ENCODE measurements around the gene ARHGEF28. TPM values are rescaled to one million over a fixed set of nuclear protein-coding genes. Genes with fewer than 3 reads are reported as not detected.

The ARHGEF28 gene
- total RNA-seq, 3 donors from 2014 or later = 0.05 to 0.23 (median 0.14) TPM

GRCh38 chr5:73684691-73685090, 58.7 kb downstream of the ARHGEF28 start:
- H3K36me3 Mint-ChIP-seq (ENCODE audit: insufficient read depth) = no peaks in the 10 kb centered on the region
- H3K4me3 Mint-ChIP-seq = no peak overlapping the region
- no peak for ATAC-seq
- no peaks in the 10 kb centered on the region for H3K9me3 Mint-ChIP-seq
- peaks cover 2% of the 10 kb centered on the region for H3K27me3 Mint-ChIP-seq (ENCODE audit: low read depth)
- no peaks in the 10 kb centered on the region for H3K4me1 Mint-ChIP-seq (ENCODE audit: low read depth)
- DNase-seq = no peak

GRCh38 chr5:73686912-73687311, 60.9 kb downstream of the ARHGEF28 start:
- H3K27me3 Mint-ChIP-seq (ENCODE audit: low read depth) = peaks cover 2% of the 10 kb centered on the region
- no peak for DNase-seq
- ATAC-seq = no peak
- H3K4me1 Mint-ChIP-seq (ENCODE audit: low read depth) = no peaks in the 10 kb centered on the region
- no peaks in the 10 kb centered on the region for H3K36me3 Mint-ChIP-seq (ENCODE audit: insufficient read depth)
- no peak overlapping the region for H3K4me3 Mint-ChIP-seq
- no peaks in the 10 kb centered on the region for H3K9me3 Mint-ChIP-seq

GRCh38 chr5:73687357-73687756, 61.4 kb downstream of the ARHGEF28 start:
- no peak for DNase-seq
- ATAC-seq = no peak
- Mint-ChIP-seq H3K4me1 (ENCODE audit: low read depth) (no peaks in the 10 kb centered on the region), H3K27me3 (ENCODE audit: low read depth) (peaks cover 2% of the 10 kb centered on the region), H3K9me3 (no peaks in the 10 kb centered on the region), H3K36me3 (ENCODE audit: insufficient read depth) (no peaks in the 10 kb centered on the region), H3K4me3 (no peak overlapping the region)

GRCh38 chr5:73690015-73690414, 64.0 kb downstream of the ARHGEF28 start:
- H3K9me3 Mint-ChIP-seq = no peaks in the 10 kb centered on the region
- no peaks in the 10 kb centered on the region for H3K27me3 Mint-ChIP-seq (ENCODE audit: low read depth)
- DNase-seq (no peak), ATAC-seq (no peak)
- no peak overlapping the region for H3K4me3 Mint-ChIP-seq
- H3K4me1 Mint-ChIP-seq (ENCODE audit: low read depth) = peaks cover 14% of the 10 kb centered on the region
- H3K36me3 Mint-ChIP-seq (ENCODE audit: insufficient read depth) = no peaks in the 10 kb centered on the region

GRCh38 chr5:73691302-73692080, 65.5 kb downstream of the ARHGEF28 start:
- peaks cover 14% of the 10 kb centered on the region for H3K4me1 Mint-ChIP-seq (ENCODE audit: low read depth)

GRCh38 chr5:73692166-73692640, 66.2 kb downstream of the ARHGEF28 start:
- no peak overlapping the region for H3K4me3 Mint-ChIP-seq
- ATAC-seq (peak; percentile 39 to 42), DNase-seq (no peak)
- no peaks in the 10 kb centered on the region for H3K36me3 Mint-ChIP-seq (ENCODE audit: insufficient read depth)
- no peaks in the 10 kb centered on the region for H3K9me3 Mint-ChIP-seq
- peaks cover 4% of the 10 kb centered on the region for H3K27me3 Mint-ChIP-seq (ENCODE audit: low read depth)
- peaks cover 14% of the 10 kb centered on the region for H3K4me1 Mint-ChIP-seq (ENCODE audit: low read depth)

More at GRCh38 chr5:73691302-73692080, 65.5 kb downstream of the ARHGEF28 start:
- Mint-ChIP-seq H3K9me3 (no peaks in the 10 kb centered on the region), H3K4me3 (no peak overlapping the region), H3K36me3 (ENCODE audit: insufficient read depth) (no peaks in the 10 kb centered on the region), H3K27me3 (ENCODE audit: low read depth) (peaks cover 4% of the 10 kb centered on the region)
- ATAC-seq (no peak), DNase-seq (no peak)

- Mint-ChIP-seq H3K9me3 (no peaks in the 10 kb centered on the region), H3K36me3 (ENCODE audit: insufficient read depth) (no peaks in the 10 kb centered on the region), H3K4me3 (no peak overlapping the region), H3K27me3 (ENCODE audit: low read depth) (peaks cover 6% of the 10 kb centered on the region), H3K4me1 (ENCODE audit: low read depth) (peaks cover 14% of the 10 kb centered on the region)
- DNase-seq (no peak), ATAC-seq (no peak)
Observed at GRCh38 chr5:73692981-73693380, 67.0 kb downstream of the ARHGEF28 start.

- H3K27me3 Mint-ChIP-seq (ENCODE audit: low read depth) = peaks cover 6% of the 10 kb centered on the region
- H3K4me3 Mint-ChIP-seq = no peak overlapping the region
- no peak for DNase-seq
- no peaks in the 10 kb centered on the region for H3K36me3 Mint-ChIP-seq (ENCODE audit: insufficient read depth)
- peaks cover 14% of the 10 kb centered on the region for H3K4me1 Mint-ChIP-seq (ENCODE audit: low read depth)
- peak in 1 of 2 donors; percentile 13 for ATAC-seq
- no peaks in the 10 kb centered on the region for H3K9me3 Mint-ChIP-seq
Observed at GRCh38 chr5:73693573-73694061, 67.6 kb downstream of the ARHGEF28 start.

- ATAC-seq (peak; percentile 76 to 92), DNase-seq (no peak)
- H3K36me3 Mint-ChIP-seq (ENCODE audit: insufficient read depth) = no peaks in the 10 kb centered on the region
- H3K27me3 Mint-ChIP-seq (ENCODE audit: low read depth) = peaks cover 6% of the 10 kb centered on the region
- H3K9me3 Mint-ChIP-seq = no peaks in the 10 kb centered on the region
- H3K4me3 Mint-ChIP-seq = no peak overlapping the region
- peaks cover 14% of the 10 kb centered on the region for H3K4me1 Mint-ChIP-seq (ENCODE audit: low read depth)
Observed at GRCh38 chr5:73694089-73694488, 68.1 kb downstream of the ARHGEF28 start.

- ATAC-seq (no peak), DNase-seq (no peak)
- H3K4me3 Mint-ChIP-seq = no peak overlapping the region
- H3K9me3 Mint-ChIP-seq = no peaks in the 10 kb centered on the region
- peaks cover 9% of the 10 kb centered on the region for H3K27me3 Mint-ChIP-seq (ENCODE audit: low read depth)
- no peaks in the 10 kb centered on the region for H3K36me3 Mint-ChIP-seq (ENCODE audit: insufficient read depth)
- peaks cover 13% of the 10 kb centered on the region for H3K4me1 Mint-ChIP-seq (ENCODE audit: low read depth)
Observed at GRCh38 chr5:73698011-73698410, 72.0 kb downstream of the ARHGEF28 start.

GRCh38 chr5:73701566-73701965, 75.6 kb downstream of the ARHGEF28 start:
- H3K36me3 Mint-ChIP-seq (ENCODE audit: insufficient read depth) = no peaks in the 10 kb centered on the region
- ATAC-seq (no peak), DNase-seq (no peak)
- H3K4me1 Mint-ChIP-seq (ENCODE audit: low read depth) = no peaks in the 10 kb centered on the region
- H3K9me3 Mint-ChIP-seq = no peaks in the 10 kb centered on the region
- peaks cover 8% of the 10 kb centered on the region for H3K27me3 Mint-ChIP-seq (ENCODE audit: low read depth)
- no peak overlapping the region for H3K4me3 Mint-ChIP-seq

- H3K9me3 Mint-ChIP-seq = no peaks in the 10 kb centered on the region
- H3K4me3 Mint-ChIP-seq = no peak overlapping the region
- H3K4me1 Mint-ChIP-seq (ENCODE audit: low read depth) = no peaks in the 10 kb centered on the region
- DNase-seq (no peak), ATAC-seq (no peak)
- H3K27me3 Mint-ChIP-seq (ENCODE audit: low read depth) = peaks cover 5% of the 10 kb centered on the region
- H3K36me3 Mint-ChIP-seq (ENCODE audit: insufficient read depth) = no peaks in the 10 kb centered on the region
Observed at GRCh38 chr5:73702534-73702933, 76.5 kb downstream of the ARHGEF28 start.

GRCh38 chr5:73702951-73703350, 77.0 kb downstream of the ARHGEF28 start:
- H3K4me3 Mint-ChIP-seq = no peak overlapping the region
- DNase-seq (no peak), ATAC-seq (no peak)
- H3K27me3 Mint-ChIP-seq (ENCODE audit: low read depth) = peaks cover 5% of the 10 kb centered on the region
- H3K4me1 Mint-ChIP-seq (ENCODE audit: low read depth) = no peaks in the 10 kb centered on the region
- no peaks in the 10 kb centered on the region for H3K9me3 Mint-ChIP-seq
- no peaks in the 10 kb centered on the region for H3K36me3 Mint-ChIP-seq (ENCODE audit: insufficient read depth)

- H3K4me3 Mint-ChIP-seq = no peak overlapping the region
- DNase-seq (no peak), ATAC-seq (no peak)
- H3K36me3 Mint-ChIP-seq (ENCODE audit: insufficient read depth) = no peaks in the 10 kb centered on the region
- H3K27me3 Mint-ChIP-seq (ENCODE audit: low read depth) = peaks cover 9% of the 10 kb centered on the region
- no peaks in the 10 kb centered on the region for H3K4me1 Mint-ChIP-seq (ENCODE audit: low read depth)
- peaks cover 6% of the 10 kb centered on the region for H3K9me3 Mint-ChIP-seq
Observed at GRCh38 chr5:73705364-73705763, 79.4 kb downstream of the ARHGEF28 start.

GRCh38 chr5:73706963-73707362, 81.0 kb downstream of the ARHGEF28 start:
- H3K4me1 Mint-ChIP-seq (ENCODE audit: low read depth) = no peaks in the 10 kb centered on the region
- DNase-seq (no peak), ATAC-seq (no peak)
- H3K36me3 Mint-ChIP-seq (ENCODE audit: insufficient read depth) = no peaks in the 10 kb centered on the region
- peaks cover 9% of the 10 kb centered on the region for H3K27me3 Mint-ChIP-seq (ENCODE audit: low read depth)
- H3K4me3 Mint-ChIP-seq = no peak overlapping the region
- peaks cover 6% of the 10 kb centered on the region for H3K9me3 Mint-ChIP-seq

All from activated T-cell treated with anti-CD3 and anti-CD28 coated beads, Interleukin-2, amount 50 U/mL, for 4 hours (primary cell).